Left kidney (tissue), 8 donors: ENCODE results near the gene KLHDC1. TPM values are rescaled to one million over a fixed set of nuclear protein-coding genes. Genes with fewer than 3 reads are reported as not detected.
"Not testable (repeated sequence)": the region's sequence is repeated elsewhere in the genome, so short reads cannot be mapped to it uniquely, and the experiment has no call there.

Experiments used
- DNase-seq: peaks from one replicate; pipeline ENCODE4 v3.0.0-alpha.2; 2013
- long read RNA-seq, 8 donors: transcript quantifications; one replicate each; lab custom pipeline, GENCODE V29; 2026
- polyA plus RNA-seq: library from polyadenylated mRNA; unstranded; fragments of 120-200 nt; gene quantifications from one replicate; pipeline ENCODE4 v1.2.1, GENCODE V29; 2013; ENCODE audit not compliant: insufficient read length

Gene KLHDC1
- polyA plus RNA-seq: 7.5 TPM
- long read RNA-seq, donor 1, partial matches to known transcripts: 5 of 5 reads
- long read RNA-seq, donor 1, other reads (novel, unspliced or antisense): 0 of 5 reads
- long read RNA-seq, donor 2: 0 reads
- long read RNA-seq, donor 3, partial matches to known transcripts: 0 of 1 reads
- long read RNA-seq, donor 3, other reads (novel, unspliced or antisense): 0 of 1 reads
- long read RNA-seq, donor 4, partial matches to known transcripts: 0 of 1 reads
- long read RNA-seq, donor 4, other reads (novel, unspliced or antisense): 0 of 1 reads
- long read RNA-seq, donor 5: 0 reads
- long read RNA-seq, donor 6: 0 reads
- long read RNA-seq, donor 7: 0 reads
- long read RNA-seq, donor 8: 0 reads

GRCh38 chr14:49692811-49693734 is at the start of gene KLHDC1:
Gene KLHDC1 (plus strand): TSS chr14:49693120. CDS start chr14:49693195, 75 bp downstream.
- peak; percentile 79 for DNase-seq

GRCh38 chr14:49653508-49653907 is 39.4 kb upstream of the KLHDC1 start:
- no peak for DNase-seq

- no peak for DNase-seq
Observed at GRCh38 chr14:49654511-49654910, 38.4 kb upstream of the KLHDC1 start.

- DNase-seq: not testable (repeated sequence)
Observed at GRCh38 chr14:49657500-49657899, 35.4 kb upstream of the KLHDC1 start.

GRCh38 chr14:49659526-49660455 is 33.1 kb upstream of the KLHDC1 start:
- no peak for DNase-seq

- DNase-seq: no peak
Observed at GRCh38 chr14:49670475-49670874, 22.4 kb upstream of the KLHDC1 start.

- no peak for DNase-seq
Observed at GRCh38 chr14:49673586-49673985, 19.3 kb upstream of the KLHDC1 start.

- DNase-seq: no peak
Observed at GRCh38 chr14:49677643-49678042, 15.3 kb upstream of the KLHDC1 start.

- DNase-seq: no peak
Observed at GRCh38 chr14:49679271-49679670, 13.6 kb upstream of the KLHDC1 start.

GRCh38 chr14:49686425-49686824 is 6.5 kb upstream of the KLHDC1 start:
- DNase-seq: no peak

- peak; percentile 72 for DNase-seq
Observed at GRCh38 chr14:49687942-49688700, 4.8 kb upstream of the KLHDC1 start, which contains the start of gene POLE2. Gene POLE2 (minus strand): TSS chr14:49688214. CDS start chr14:49688203, 11 bp downstream.

- DNase-seq: no peak
Observed at GRCh38 chr14:49688701-49689030, 4.3 kb upstream of the KLHDC1 start.

- no peak for DNase-seq
Observed at GRCh38 chr14:49691031-49691430, 1.9 kb upstream of the KLHDC1 start.

GRCh38 chr14:49692193-49692757 is 645 bp upstream of the KLHDC1 start:
- no peak for DNase-seq

- DNase-seq: not testable (repeated sequence)
Observed at GRCh38 chr14:49693735-49694124, 810 bp downstream of the KLHDC1 start.

GRCh38 chr14:49702725-49703124 is 9.8 kb downstream of the KLHDC1 start:
- DNase-seq: no peak

- no peak for DNase-seq
Observed at GRCh38 chr14:49703965-49704364, 11.0 kb downstream of the KLHDC1 start.

GRCh38 chr14:49704471-49704870 is 11.6 kb downstream of the KLHDC1 start:
- DNase-seq: not testable (repeated sequence)

- not testable (repeated sequence) for DNase-seq
Observed at GRCh38 chr14:49710993-49711392, 18.1 kb downstream of the KLHDC1 start.

- DNase-seq: no peak
Observed at GRCh38 chr14:49720744-49721143, 27.8 kb downstream of the KLHDC1 start.
